Urothelium cell line (cell line): Measurements from ENCODE around the gene CNTN2.

Experiments used
- DNase-seq: peaks from one replicate; pipeline ENCODE4 v3.0.0; 2011; ENCODE audit warnings: low spot score, mixed read lengths
- FAIRE-seq: peaks from 2 replicates; lab custom pipeline; 2011; peaks lifted over from hg19 to GRCh38; lab: Jason Lieb, UNC

CNTN2 gene

GRCh38 chr1:205052690-205053089, 9.7 kb downstream of the CNTN2 start:
- FAIRE-seq (no peak), DNase-seq (no peak)

GRCh38 chr1:205053296-205053695, 10.3 kb downstream of the CNTN2 start:
- FAIRE-seq (no peak), DNase-seq (no peak)

- FAIRE-seq, result no peak
Observed at GRCh38 chr1:205054013-205054412, 11.0 kb downstream of the CNTN2 start.

GRCh38 chr1:205056188-205056611, 13.2 kb downstream of the CNTN2 start:
- DNase-seq (no peak), FAIRE-seq (no peak)

More at GRCh38 chr1:205054013-205054412, 11.0 kb downstream of the CNTN2 start:
- no peak for DNase-seq

- no peak for FAIRE-seq
Observed at GRCh38 chr1:205056956-205057568, 14.1 kb downstream of the CNTN2 start.

GRCh38 chr1:205057808-205058575, 15.0 kb downstream of the CNTN2 start:
- no peak for FAIRE-seq
- no peak for DNase-seq

More at GRCh38 chr1:205056956-205057568, 14.1 kb downstream of the CNTN2 start:
- DNase-seq, result no peak

- DNase-seq (no peak), FAIRE-seq (no peak)
Observed at GRCh38 chr1:205058853-205059252, 15.8 kb downstream of the CNTN2 start.

- FAIRE-seq (no peak), DNase-seq (no peak)
Observed at GRCh38 chr1:205059660-205060059, 16.6 kb downstream of the CNTN2 start.

GRCh38 chr1:205060746-205061145, 17.7 kb downstream of the CNTN2 start:
- FAIRE-seq, result no peak
- DNase-seq, result no peak

GRCh38 chr1:205061227-205061626, 18.2 kb downstream of the CNTN2 start:
- FAIRE-seq, result no peak
- DNase-seq, result no peak

GRCh38 chr1:205061665-205062069, 18.7 kb downstream of the CNTN2 start:
- FAIRE-seq, result no peak
- DNase-seq, result peak; percentile 79

- FAIRE-seq (no peak), DNase-seq (no peak)
Observed at GRCh38 chr1:205062319-205062718, 19.3 kb downstream of the CNTN2 start.

GRCh38 chr1:205062895-205063294, 19.9 kb downstream of the CNTN2 start:
- DNase-seq (no peak), FAIRE-seq (no peak)

- FAIRE-seq (no peak), DNase-seq (no peak)
Observed at GRCh38 chr1:205064301-205064700, 21.3 kb downstream of the CNTN2 start.

GRCh38 chr1:205064741-205065316, 21.8 kb downstream of the CNTN2 start:
- DNase-seq (no peak), FAIRE-seq (no peak)

GRCh38 chr1:205065666-205066065, 22.7 kb downstream of the CNTN2 start:
- DNase-seq (no peak), FAIRE-seq (no peak)

GRCh38 chr1:205066141-205066818, 23.3 kb downstream of the CNTN2 start:
- FAIRE-seq (no peak), DNase-seq (peak; percentile 32)

GRCh38 chr1:205067031-205067430, 24.0 kb downstream of the CNTN2 start:
- FAIRE-seq, result no peak

GRCh38 chr1:205068001-205068400, 25.0 kb downstream of the CNTN2 start:
- DNase-seq (no peak), FAIRE-seq (no peak)

More at GRCh38 chr1:205067031-205067430, 24.0 kb downstream of the CNTN2 start:
- no peak for DNase-seq

- no peak for FAIRE-seq
Observed at GRCh38 chr1:205068457-205069040, 25.5 kb downstream of the CNTN2 start.

More at GRCh38 chr1:205068457-205069040, 25.5 kb downstream of the CNTN2 start:
- DNase-seq, result no peak
